ENCODE results near the gene SLFN14. TPM values are rescaled to one million over a fixed set of nuclear protein-coding genes. Genes with fewer than 3 reads are reported as not detected.
A peak's percentile ranks its signal among the peaks of the same experiment; 100 is the strongest.

The SLFN14 gene
- polyA plus RNA-seq, 1 experiment = not detected

DNA sequence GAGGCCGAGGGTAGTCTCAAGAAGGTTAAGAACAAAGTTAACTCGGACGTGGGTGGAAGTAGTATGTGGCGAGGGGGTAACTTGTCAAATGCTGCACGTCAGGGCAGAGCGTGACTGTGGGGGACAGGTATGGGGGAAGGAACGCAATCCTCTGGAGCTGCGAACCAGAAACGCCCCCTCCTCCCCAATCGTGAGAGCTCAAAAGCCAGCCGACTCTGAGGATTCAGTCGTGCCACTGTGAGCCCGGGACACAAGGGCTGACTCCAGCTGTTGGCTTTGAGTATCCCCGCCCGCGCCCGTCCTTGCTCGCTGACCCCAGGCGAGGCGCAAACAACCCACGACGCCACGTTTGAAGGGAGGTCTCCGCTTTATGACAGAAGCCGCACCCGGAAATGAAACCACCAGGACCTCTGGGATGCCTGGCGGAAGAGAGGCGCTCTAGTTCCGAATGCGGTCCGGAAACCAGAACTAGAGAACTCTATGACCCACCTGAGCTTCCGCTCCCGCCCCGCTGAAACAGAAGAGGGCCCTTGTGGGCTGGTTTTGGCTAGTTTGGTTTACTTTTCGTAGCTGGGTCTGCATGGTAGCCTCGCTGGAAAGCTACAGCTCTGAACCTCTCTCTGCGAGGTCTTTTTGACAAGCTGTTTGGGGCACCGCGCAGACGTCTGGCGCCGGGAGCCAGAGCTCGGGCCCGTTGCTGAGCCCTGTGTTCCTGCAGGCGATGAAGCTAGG is 17.7 kb upstream of the SLFN14 start, which contains the start of gene PEX12:
Gene PEX12 (minus strand): TSS at position 375 of the 732 bp plus-strand sequence. CDS start 550 bp downstream, outside the sequence.
- POLR2A ChIA-PET = interaction anchor here (0.5 to 1.6 kb wide), 10 partner anchors 8 to 311 kb away, joined by 3 to 15 read pairs (median 5); partner anchors contain the start of genes AP2B1, SLFN11 and TAF15
- H3K4me3 ChIP-seq (ENCODE audit: low read depth, low read length) = peak within 1 kb of the TSS; percentile 81
- no peaks in the 10 kb centered on the region for H3K27me3 ChIP-seq (ENCODE audit: control insufficient read depth, insufficient read depth, low read length)

DNA sequence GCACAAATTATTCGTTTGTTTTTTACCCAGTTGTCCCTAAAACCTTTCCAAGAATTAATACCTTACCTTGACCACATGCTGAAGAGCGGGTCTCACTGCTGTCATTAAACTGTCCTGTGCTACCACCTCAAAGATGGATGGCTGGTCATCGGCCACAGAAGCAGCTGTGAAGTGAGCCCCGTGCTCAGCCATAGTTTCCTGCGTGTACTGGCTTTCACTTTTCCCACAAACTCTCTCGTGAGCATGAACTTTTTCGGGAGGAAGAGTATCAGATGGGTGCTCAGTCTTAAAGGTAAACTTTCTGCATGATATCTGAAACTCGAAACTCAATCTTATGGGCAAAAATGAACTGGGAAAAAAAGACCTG is 17.2 kb upstream of the SLFN14 start:
- CTCF ChIA-PET = interaction anchor here (2.1 kb wide), 1 partner anchor 39 kb away, joined by 10 read pairs; no protein-coding TSS in a partner anchor
- DNase-seq (ENCODE audit: low read depth, low spot score) = no peak
- no peaks in the 10 kb centered on the region; the same call in 1 of the 2 replicates for H3K9me3 ChIP-seq (ENCODE audit: control insufficient read depth, insufficient read depth, low read length)
- TF ChIP-seq, protein P1, sequence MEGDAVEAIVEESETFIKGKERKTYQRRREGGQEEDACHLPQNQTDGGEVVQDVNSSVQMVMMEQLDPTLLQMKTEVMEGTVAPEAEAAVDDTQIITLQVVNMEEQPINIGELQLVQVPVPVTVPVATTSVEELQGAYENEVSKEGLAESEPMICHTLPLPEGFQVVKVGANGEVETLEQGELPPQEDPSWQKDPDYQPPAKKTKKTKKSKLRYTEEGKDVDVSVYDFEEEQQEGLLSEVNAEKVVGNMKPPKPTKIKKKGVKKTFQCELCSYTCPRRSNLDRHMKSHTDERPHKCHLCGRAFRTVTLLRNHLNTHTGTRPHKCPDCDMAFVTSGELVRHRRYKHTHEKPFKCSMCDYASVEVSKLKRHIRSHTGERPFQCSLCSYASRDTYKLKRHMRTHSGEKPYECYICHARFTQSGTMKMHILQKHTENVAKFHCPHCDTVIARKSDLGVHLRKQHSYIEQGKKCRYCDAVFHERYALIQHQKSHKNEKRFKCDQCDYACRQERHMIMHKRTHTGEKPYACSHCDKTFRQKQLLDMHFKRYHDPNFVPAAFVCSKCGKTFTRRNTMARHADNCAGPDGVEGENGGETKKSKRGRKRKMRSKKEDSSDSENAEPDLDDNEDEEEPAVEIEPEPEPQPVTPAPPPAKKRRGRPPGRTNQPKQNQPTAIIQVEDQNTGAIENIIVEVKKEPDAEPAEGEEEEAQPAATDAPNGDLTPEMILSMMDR (IDR thresholded peaks at IDR 0.05; ENCODE audit: low read depth, low read length) = no peak
- POLR2A ChIA-PET = interaction anchor here (0.5 to 1.6 kb wide), 8 partner anchors 9 to 312 kb away, joined by 3 to 15 read pairs (median 5); partner anchors contain the start of genes AP2B1 and SLFN11
- no peaks in the 10 kb centered on the region for H3K27me3 ChIP-seq (ENCODE audit: control insufficient read depth, insufficient read depth, low read length)
- H3K4me3 ChIP-seq (ENCODE audit: low read depth, low read length) = peak overlapping the region; percentile 81
- H3K27ac ChIP-seq (ENCODE audit: low read depth, low read length) = peak overlapping the region; percentile 74

More for the DNA sequence above, 17.7 kb upstream of the SLFN14 start, which contains the start of gene PEX12:
- TF ChIP-seq, protein P1 (IDR thresholded peaks at IDR 0.05; ENCODE audit: low read depth, low read length) = no peak
- DNase-seq (ENCODE audit: low read depth, low spot score) = no peak
- Histone ChIP-seq H3K9me3 (ENCODE audit: control insufficient read depth, insufficient read depth, low read length) (no peaks in the 10 kb centered on the region; the same call in 1 of the 2 replicates), H3K27ac (ENCODE audit: low read depth, low read length) (peak within 1 kb of the TSS; percentile 74)
- CTCF ChIA-PET = interaction anchor here (0.6 to 2.2 kb wide), 7 partner anchors 23 to 437 kb away, joined by 3 to 10 read pairs (median 5); no protein-coding TSS in a partner anchor

DNA sequence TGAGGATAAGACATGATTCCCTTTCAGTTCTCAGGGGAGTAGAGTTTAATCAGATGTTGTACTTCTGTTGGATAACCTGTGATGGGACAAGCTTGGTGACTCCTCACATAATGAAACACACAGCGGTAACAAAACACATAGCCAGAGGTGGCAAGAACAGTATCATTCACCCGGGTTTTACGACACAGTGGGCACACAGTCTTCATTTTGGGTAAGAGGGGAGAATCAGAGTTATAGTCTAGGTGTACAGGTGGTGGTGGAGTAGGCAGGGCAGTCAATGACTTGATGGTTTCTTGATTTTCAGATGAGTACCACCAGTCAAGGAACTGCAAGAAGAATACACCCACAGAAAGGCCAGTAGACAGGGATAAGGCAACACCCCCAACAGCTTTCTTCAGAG is 15.1 kb upstream of the SLFN14 start:
- H3K27me3 ChIP-seq (ENCODE audit: control insufficient read depth, insufficient read depth, low read length) = no peaks in the 10 kb centered on the region
- H3K4me3 ChIP-seq (ENCODE audit: low read depth, low read length) = no peak overlapping the region
- POLR2A ChIA-PET = no interaction called here
- CTCF ChIA-PET = interaction anchor here (0.7 kb wide), 1 partner anchor 233 kb away, joined by 3 read pairs; no protein-coding TSS in a partner anchor
- TF ChIP-seq, protein P1 (IDR thresholded peaks at IDR 0.05; ENCODE audit: low read depth, low read length) = no peak
- DNase-seq (ENCODE audit: low read depth, low spot score) = no peak
- no peak overlapping the region for H3K27ac ChIP-seq (ENCODE audit: low read depth, low read length)
- H3K9me3 ChIP-seq (ENCODE audit: control insufficient read depth, insufficient read depth, low read length) = no peaks in the 10 kb centered on the region; the same call in 1 of the 2 replicates

DNA sequence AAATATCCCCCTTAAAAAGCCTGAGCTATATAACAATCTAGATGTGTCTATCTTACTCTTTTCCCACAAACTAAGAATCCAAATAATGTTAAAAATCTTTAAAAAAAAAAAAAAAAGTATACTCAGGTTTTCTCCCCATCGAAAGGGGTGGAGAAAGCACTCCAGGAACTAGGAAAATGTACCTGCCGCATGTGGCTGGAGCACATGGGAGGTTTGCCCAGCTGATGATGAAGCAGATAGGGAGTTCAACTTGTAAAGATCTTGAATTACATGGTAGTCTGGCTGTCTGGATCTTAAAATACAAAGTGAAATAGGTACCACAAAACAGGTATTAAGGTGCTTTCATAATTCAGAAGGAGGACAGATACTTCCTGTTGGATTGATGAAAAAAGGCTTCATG is 8.8 kb upstream of the SLFN14 start:
- Histone ChIP-seq H3K9me3 (ENCODE audit: control insufficient read depth, insufficient read depth, low read length) (no peaks in the 10 kb centered on the region), H3K27ac (ENCODE audit: low read depth, low read length) (no peak overlapping the region), H3K27me3 (ENCODE audit: control insufficient read depth, insufficient read depth, low read length) (peaks cover 6% of the 10 kb centered on the region), H3K4me3 (ENCODE audit: low read depth, low read length) (no peak overlapping the region)
- ChIA-PET POLR2A (no interaction called here), CTCF (interaction anchor here (0.7 to 1.6 kb wide), 4 partner anchors 20 to 195 kb away, joined by 3 to 7 read pairs (median 3); no protein-coding TSS in a partner anchor)
- TF ChIP-seq, protein P1 (IDR thresholded peaks at IDR 0.05; ENCODE audit: low read depth, low read length) = no peak
- DNase-seq (ENCODE audit: low read depth, low spot score) = no peak

Measured in AG04450 (cell line).